Adrenal gland (tissue), 5 donors: ENCODE data around the gene CRYBG1.

Experiments used
- CTCF ChIP-seq, 6 experiments: fragments of 450-650 bp in 4 of 6; fragments of 200-600 bp in 2 of 6; sonication (generic) in 1 of 6; IDR thresholded peaks; 1 replicate in 5 of 6; 2 replicates in 1 of 6; pipeline versions ENCODE4 v1.5.1 to v1.8.0; 2016 to 2021; ENCODE audit warnings: antibody characterized with exemption in 6 of 6, mild to moderate bottlenecking in 2 of 6, moderate library complexity in 1 of 6
- POLR2A ChIP-seq, 2 donors: fragments of 450-650 bp; IDR thresholded peaks; one replicate each; pipeline ENCODE4 v1.6.1; 2017; ENCODE audit warnings: antibody characterized with exemption in 2 of 2, mild to moderate bottlenecking in 2 of 2, moderate library complexity in 1 of 2
- donor health status: DM: no; HTN: no; CAD: no.

GRCh38 chr6:106462923-106463557 is 102.5 kb downstream of the CRYBG1 start:
- no peak for TF ChIP-seq POLR2A (IDR thresholded peaks at IDR 0.05)
- no peak for TF ChIP-seq CTCF (IDR thresholded peaks at IDR 0.05)
